ENCODE measurements around the gene LTBP1.

The LTBP1 gene

GRCh38 chr2:33210626-33211025 lies 263.9 kb downstream of the LTBP1 start:
- Histone ChIP-seq H2AK5ac (ENCODE audit: low read length, severe bottlenecking) (no peak overlapping the region), H3K36me3 (ENCODE audit: control insufficient read depth in 1 of 2, insufficient read depth in 2 of 2, low read depth in 1 of 2, low read length in 2 of 2) (no peaks in the 10 kb centered on the region), H3K14ac (ENCODE audit: low read length in 2 of 2) (no peak overlapping the region), H3K23ac (ENCODE audit: low read length in 2 of 2) (no peak overlapping the region), H3K18ac (ENCODE audit: low read depth in 1 of 2, low read length in 2 of 2) (peak overlapping the region in 1 of 2 experiments; percentile 74), H3K4ac (ENCODE audit: low read depth in 1 of 2, low read length in 2 of 2) (no peak overlapping the region), H3K79me1 (replicated peaks; ENCODE audit: low read length, poor library complexity, severe bottlenecking) (no peaks in the 10 kb centered on the region), H3K4me2 (ENCODE audit: low read length, poor library complexity, severe bottlenecking) (no peak overlapping the region), H2BK12ac (ENCODE audit: low read length in 2 of 2) (no peak overlapping the region), H3K9me3 (ENCODE audit: control insufficient read depth, low read length) (no peaks in the 10 kb centered on the region), H2BK15ac (ENCODE audit: low read depth, poor library complexity, severe bottlenecking) (no peak overlapping the region), H4K91ac (ENCODE audit: low read length) (no peak overlapping the region), H3K27ac (ENCODE audit: low read length, poor library complexity, severe bottlenecking) (peak overlapping the region; percentile 79), H3K9ac (ENCODE audit: low read length) (peak overlapping the region; percentile 76), H2AFZ (ENCODE audit: low read depth, low read length) (no peak overlapping the region), H2BK120ac (ENCODE audit: low read depth, low read length) (no peak overlapping the region), H3K4me3 (ENCODE audit: insufficient read depth in 1 of 2, low read depth in 1 of 2, low read length in 2 of 2) (no peak overlapping the region), H2BK5ac (ENCODE audit: low read depth, low read length, poor library complexity, severe bottlenecking) (no peak overlapping the region), H3K27me3 (ENCODE audit: control insufficient read depth in 1 of 2, insufficient read depth in 1 of 2, low read length in 2 of 2) (no peaks in the 10 kb centered on the region), H3K4me1 (ENCODE audit: control insufficient read depth, insufficient read depth, low read depth, low read length) (peaks cover 12% of the 10 kb centered on the region), H4K8ac (ENCODE audit: low read length) (peak overlapping the region; percentile 66)
- DNase-seq, result peak; percentile 97
- 4% methylated on average over 2 of the region's 3 CpGs for WGBS

GRCh38 chr2:33212151-33212550 lies 265.4 kb downstream of the LTBP1 start:
- Histone ChIP-seq H2BK120ac (ENCODE audit: low read depth, low read length) (no peak overlapping the region), H3K14ac (ENCODE audit: low read length in 2 of 2) (no peak overlapping the region), H2AK5ac (ENCODE audit: low read length, severe bottlenecking) (peak overlapping the region; percentile 50), H3K27me3 (ENCODE audit: control insufficient read depth in 1 of 2, insufficient read depth in 1 of 2, low read length in 2 of 2) (no peaks in the 10 kb centered on the region), H3K27ac (ENCODE audit: low read length, poor library complexity, severe bottlenecking) (peak overlapping the region; percentile 55), H2AFZ (ENCODE audit: low read depth, low read length) (no peak overlapping the region), H2BK12ac (ENCODE audit: low read length in 2 of 2) (peak overlapping the region in 1 of 2 experiments; percentile 55), H3K4me1 (ENCODE audit: control insufficient read depth, insufficient read depth, low read depth, low read length) (peaks cover 17% of the 10 kb centered on the region), H3K4me2 (ENCODE audit: low read length, poor library complexity, severe bottlenecking) (no peak overlapping the region), H3K9me3 (ENCODE audit: control insufficient read depth, low read length) (no peaks in the 10 kb centered on the region), H3K9ac (ENCODE audit: low read length) (peak overlapping the region; percentile 76), H3K36me3 (ENCODE audit: control insufficient read depth in 1 of 2, insufficient read depth in 2 of 2, low read depth in 1 of 2, low read length in 2 of 2) (no peaks in the 10 kb centered on the region), H3K4me3 (ENCODE audit: insufficient read depth in 1 of 2, low read depth in 1 of 2, low read length in 2 of 2) (no peak overlapping the region), H2BK5ac (ENCODE audit: low read depth, low read length, poor library complexity, severe bottlenecking) (no peak overlapping the region), H3K79me1 (replicated peaks; ENCODE audit: low read length, poor library complexity, severe bottlenecking) (no peaks in the 10 kb centered on the region), H4K8ac (ENCODE audit: low read length) (no peak overlapping the region), H4K91ac (ENCODE audit: low read length) (no peak overlapping the region), H3K23ac (ENCODE audit: low read length in 2 of 2) (no peak overlapping the region), H3K18ac (ENCODE audit: low read depth in 1 of 2, low read length in 2 of 2) (peak overlapping the region in 1 of 2 experiments; percentile 42), H2BK15ac (ENCODE audit: low read depth, poor library complexity, severe bottlenecking) (no peak overlapping the region), H3K4ac (ENCODE audit: low read depth in 1 of 2, low read length in 2 of 2) (no peak overlapping the region)
- WGBS, result 4% methylated on average over 3 of the region's 3 CpGs
- DNase-seq, result peak; percentile 97

- 96% methylated on average over 2 of the region's 3 CpGs for WGBS
- no peak overlapping the region for H3K14ac ChIP-seq (ENCODE audit: low read length in 2 of 2)
These were observed 266.5 kb downstream of the LTBP1 start for GRCh38 chr2:33213244-33213643.

GRCh38 chr2:33213648-33214047 lies 266.9 kb downstream of the LTBP1 start:
- Histone ChIP-seq H3K36me3 (ENCODE audit: control insufficient read depth in 1 of 2, insufficient read depth in 2 of 2, low read depth in 1 of 2, low read length in 2 of 2) (no peaks in the 10 kb centered on the region), H4K8ac (ENCODE audit: low read length) (no peak overlapping the region), H3K9ac (ENCODE audit: low read length) (peak overlapping the region; percentile 0), H3K23ac (ENCODE audit: low read length in 2 of 2) (no peak overlapping the region), H2BK120ac (ENCODE audit: low read depth, low read length) (peak overlapping the region; percentile 38), H4K91ac (ENCODE audit: low read length) (no peak overlapping the region), H3K4ac (ENCODE audit: low read depth in 1 of 2, low read length in 2 of 2) (no peak overlapping the region), H3K27ac (ENCODE audit: low read length, poor library complexity, severe bottlenecking) (peak overlapping the region; percentile 65), H3K4me3 (ENCODE audit: insufficient read depth in 1 of 2, low read depth in 1 of 2, low read length in 2 of 2) (no peak overlapping the region), H3K14ac (ENCODE audit: low read length in 2 of 2) (no peak overlapping the region), H3K4me2 (ENCODE audit: low read length, poor library complexity, severe bottlenecking) (no peak overlapping the region), H3K4me1 (ENCODE audit: control insufficient read depth, insufficient read depth, low read depth, low read length) (peaks cover 19% of the 10 kb centered on the region), H3K18ac (ENCODE audit: low read depth in 1 of 2, low read length in 2 of 2) (peak overlapping the region; percentile 34 to 67), H3K27me3 (ENCODE audit: control insufficient read depth in 1 of 2, insufficient read depth in 1 of 2, low read length in 2 of 2) (no peaks in the 10 kb centered on the region), H2AK5ac (ENCODE audit: low read length, severe bottlenecking) (peak overlapping the region; percentile 14), H2BK5ac (ENCODE audit: low read depth, low read length, poor library complexity, severe bottlenecking) (no peak overlapping the region), H2BK15ac (ENCODE audit: low read depth, poor library complexity, severe bottlenecking) (no peak overlapping the region), H2BK12ac (ENCODE audit: low read length in 2 of 2) (peak overlapping the region in 1 of 2 experiments; percentile 29), H3K9me3 (ENCODE audit: control insufficient read depth, low read length) (no peaks in the 10 kb centered on the region), H2AFZ (ENCODE audit: low read depth, low read length) (no peak overlapping the region), H3K79me1 (replicated peaks; ENCODE audit: low read length, poor library complexity, severe bottlenecking) (no peaks in the 10 kb centered on the region)
- no peak for DNase-seq
- 100% methylated on average over 1 of the region's 2 CpGs for WGBS

More at GRCh38 chr2:33213244-33213643, 266.5 kb downstream of the LTBP1 start:
- Histone ChIP-seq H4K8ac (ENCODE audit: low read length) (no peak overlapping the region), H3K18ac (ENCODE audit: low read depth in 1 of 2, low read length in 2 of 2) (peak overlapping the region; percentile 55 to 67), H2BK12ac (ENCODE audit: low read length in 2 of 2) (peak overlapping the region in 1 of 2 experiments; percentile 29), H4K91ac (ENCODE audit: low read length) (no peak overlapping the region), H3K36me3 (ENCODE audit: control insufficient read depth in 1 of 2, insufficient read depth in 2 of 2, low read depth in 1 of 2, low read length in 2 of 2) (no peaks in the 10 kb centered on the region), H3K4me3 (ENCODE audit: insufficient read depth in 1 of 2, low read depth in 1 of 2, low read length in 2 of 2) (no peak overlapping the region), H3K79me1 (replicated peaks; ENCODE audit: low read length, poor library complexity, severe bottlenecking) (no peaks in the 10 kb centered on the region), H3K4me1 (ENCODE audit: control insufficient read depth, insufficient read depth, low read depth, low read length) (peaks cover 18% of the 10 kb centered on the region), H2BK120ac (ENCODE audit: low read depth, low read length) (peak overlapping the region; percentile 4), H2BK5ac (ENCODE audit: low read depth, low read length, poor library complexity, severe bottlenecking) (no peak overlapping the region), H3K9ac (ENCODE audit: low read length) (peak overlapping the region; percentile 0), H2AK5ac (ENCODE audit: low read length, severe bottlenecking) (peak overlapping the region; percentile 14), H3K9me3 (ENCODE audit: control insufficient read depth, low read length) (no peaks in the 10 kb centered on the region), H3K23ac (ENCODE audit: low read length in 2 of 2) (no peak overlapping the region), H3K27me3 (ENCODE audit: control insufficient read depth in 1 of 2, insufficient read depth in 1 of 2, low read length in 2 of 2) (no peaks in the 10 kb centered on the region), H2AFZ (ENCODE audit: low read depth, low read length) (no peak overlapping the region), H3K4me2 (ENCODE audit: low read length, poor library complexity, severe bottlenecking) (no peak overlapping the region), H3K4ac (ENCODE audit: low read depth in 1 of 2, low read length in 2 of 2) (no peak overlapping the region), H3K27ac (ENCODE audit: low read length, poor library complexity, severe bottlenecking) (peak overlapping the region; percentile 65), H2BK15ac (ENCODE audit: low read depth, poor library complexity, severe bottlenecking) (no peak overlapping the region)
- DNase-seq, result no peak
